ENCODE data around the gene TYSND1. TPM values are rescaled to one million over a fixed set of nuclear protein-coding genes. Genes with fewer than 3 reads are reported as not detected.

TYSND1 gene
- total RNA-seq, 1 experiment from 2014 or later, result 78.2 TPM

GRCh38 chr10:70167246-70167645 is 20.7 kb upstream of the TYSND1 start:
- Histone ChIP-seq H3K27me3 (ENCODE audit: low read length) (no peaks in the 10 kb centered on the region), H3K9ac (ENCODE audit: low read length) (no peak overlapping the region), H4K20me1 (ENCODE audit: low read length) (peaks cover 70% of the 10 kb centered on the region), H3F3A (ENCODE audit: low read length, unreplicated experiment) (no peaks in the 10 kb centered on the region), H3K79me2 (ENCODE audit: low read length) (peaks cover 87% of the 10 kb centered on the region), H2AFZ (ENCODE audit: low read length) (no peak overlapping the region), H3K4me3 (ENCODE audit: low read length) (no peak overlapping the region), H3K27ac (ENCODE audit: low read length) (no peak overlapping the region), H3K9me3 (ENCODE audit: low read length) (no peaks in the 10 kb centered on the region), H3K36me3 (ENCODE audit: low read depth, low read length) (peaks cover 42% of the 10 kb centered on the region), H3K4me1 (ENCODE audit: insufficient read depth, low read length) (peaks cover 27% of the 10 kb centered on the region), H3K4me2 (ENCODE audit: low read length) (peak overlapping the region; percentile 88; the same call in 1 of the 2 replicates), H3K9me2 (replicated peaks; ENCODE audit: low read length) (no peaks in the 10 kb centered on the region)
- intact Hi-C loops (cut with micrococcal nuclease), result loop anchor here (5.0 kb wide), 1 partner anchor 35 kb away; no protein-coding TSS in a partner anchor
- ChIA-PET CTCF (interaction anchor here (0.7 kb wide), 1 partner anchor 195 kb away, joined by 3 read pairs; no protein-coding TSS in a partner anchor), POLR2A (ENCODE audit: unreplicated experiment) (no interaction called here)
- BruUV-seq (replicated peaks), result no TSS peak
- ATAC-seq (no peak), DNase-seq (no peak)
- TF ChIP-seq EZH2phosphoT487 (IDR thresholded peaks at IDR 0.05; ENCODE audit: borderline replicate concordance, low read length) (no peak), EZH2 (IDR thresholded peaks at IDR 0.05; ENCODE audit: low read length, unreplicated experiment) (no peak)
- TF ChIP-seq, protein P1, sequence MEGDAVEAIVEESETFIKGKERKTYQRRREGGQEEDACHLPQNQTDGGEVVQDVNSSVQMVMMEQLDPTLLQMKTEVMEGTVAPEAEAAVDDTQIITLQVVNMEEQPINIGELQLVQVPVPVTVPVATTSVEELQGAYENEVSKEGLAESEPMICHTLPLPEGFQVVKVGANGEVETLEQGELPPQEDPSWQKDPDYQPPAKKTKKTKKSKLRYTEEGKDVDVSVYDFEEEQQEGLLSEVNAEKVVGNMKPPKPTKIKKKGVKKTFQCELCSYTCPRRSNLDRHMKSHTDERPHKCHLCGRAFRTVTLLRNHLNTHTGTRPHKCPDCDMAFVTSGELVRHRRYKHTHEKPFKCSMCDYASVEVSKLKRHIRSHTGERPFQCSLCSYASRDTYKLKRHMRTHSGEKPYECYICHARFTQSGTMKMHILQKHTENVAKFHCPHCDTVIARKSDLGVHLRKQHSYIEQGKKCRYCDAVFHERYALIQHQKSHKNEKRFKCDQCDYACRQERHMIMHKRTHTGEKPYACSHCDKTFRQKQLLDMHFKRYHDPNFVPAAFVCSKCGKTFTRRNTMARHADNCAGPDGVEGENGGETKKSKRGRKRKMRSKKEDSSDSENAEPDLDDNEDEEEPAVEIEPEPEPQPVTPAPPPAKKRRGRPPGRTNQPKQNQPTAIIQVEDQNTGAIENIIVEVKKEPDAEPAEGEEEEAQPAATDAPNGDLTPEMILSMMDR (conservative IDR thresholded peaks at IDR 0.05; ENCODE audit: low read depth, low read length), result no peak

DNA sequence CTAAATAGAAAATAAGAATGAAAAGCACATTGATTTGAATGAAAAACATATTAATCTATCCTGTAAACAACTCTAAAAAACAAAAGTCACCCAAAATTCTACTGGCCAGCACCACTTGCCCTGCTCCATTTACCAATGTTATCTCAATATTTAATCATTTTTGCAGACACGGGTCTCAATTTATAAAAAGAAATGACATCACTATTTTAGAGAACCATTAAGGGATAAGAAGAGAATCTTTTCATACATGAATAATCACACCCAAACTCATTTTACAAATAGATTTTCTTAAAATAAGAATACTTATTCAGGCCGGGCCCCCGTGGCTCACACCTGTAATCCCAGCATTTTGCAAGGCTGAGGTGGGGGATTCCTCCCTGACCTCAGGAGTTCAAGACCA is 19.9 kb upstream of the TYSND1 start:
- POLR2A ChIA-PET (ENCODE audit: unreplicated experiment), result no interaction called here
- Histone ChIP-seq H3F3A (ENCODE audit: low read length, unreplicated experiment) (no peaks in the 10 kb centered on the region), H3K9me2 (replicated peaks; ENCODE audit: low read length) (no peaks in the 10 kb centered on the region), H3K4me2 (ENCODE audit: low read length) (no peak overlapping the region), H3K4me1 (ENCODE audit: insufficient read depth, low read length) (peaks cover 27% of the 10 kb centered on the region), H2AFZ (ENCODE audit: low read length) (no peak overlapping the region), H3K36me3 (ENCODE audit: low read depth, low read length) (peaks cover 49% of the 10 kb centered on the region), H3K9me3 (ENCODE audit: low read length) (no peaks in the 10 kb centered on the region), H3K27me3 (ENCODE audit: low read length) (no peaks in the 10 kb centered on the region), H3K9ac (ENCODE audit: low read length) (no peak overlapping the region), H3K4me3 (ENCODE audit: low read length) (no peak overlapping the region), H3K79me2 (ENCODE audit: low read length) (peaks cover 95% of the 10 kb centered on the region), H4K20me1 (ENCODE audit: low read length) (peaks cover 78% of the 10 kb centered on the region), H3K27ac (ENCODE audit: low read length) (no peak overlapping the region)
- DNase-seq, result no peak
- BruUV-seq (replicated peaks), result no TSS peak
- TF ChIP-seq EZH2phosphoT487 (IDR thresholded peaks at IDR 0.05; ENCODE audit: borderline replicate concordance, low read length), result no peak
- no peak for TF ChIP-seq EZH2 (IDR thresholded peaks at IDR 0.05; ENCODE audit: low read length, unreplicated experiment)
- TF ChIP-seq, protein P1 (conservative IDR thresholded peaks at IDR 0.05; ENCODE audit: low read depth, low read length), result no peak
- intact Hi-C loops (cut with micrococcal nuclease), result loop anchor here (5.0 kb wide), 1 partner anchor 36 kb away; no protein-coding TSS in a partner anchor
- CTCF ChIA-PET, result interaction anchor here (0.7 kb wide), 1 partner anchor 196 kb away, joined by 3 read pairs; no protein-coding TSS in a partner anchor
- no peak for ATAC-seq

DNA sequence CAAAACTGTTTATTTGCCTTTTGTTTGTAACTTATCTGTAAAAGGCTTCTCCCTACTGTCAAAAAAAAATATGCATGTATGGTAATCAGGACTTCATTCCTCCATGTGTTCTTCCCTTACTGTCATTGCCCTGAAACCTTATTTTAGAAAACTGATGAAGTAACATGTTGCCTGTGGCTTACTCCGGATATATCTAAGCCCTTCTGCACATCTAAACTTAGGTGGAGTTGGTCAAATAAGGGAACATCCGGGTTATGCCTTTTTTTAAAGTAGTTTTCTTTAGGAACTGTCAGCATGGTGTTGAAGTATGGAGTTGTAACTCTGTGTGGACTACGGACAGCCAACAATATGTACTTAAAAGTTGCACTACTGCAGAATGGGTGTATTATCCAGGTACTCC is 17.7 kb upstream of the TYSND1 start:
- H2AFZ ChIP-seq (ENCODE audit: low read length), result no peak overlapping the region
- peaks cover 25% of the 10 kb centered on the region for H3K4me1 ChIP-seq (ENCODE audit: insufficient read depth, low read length)
- H3F3A ChIP-seq (ENCODE audit: low read length, unreplicated experiment), result no peaks in the 10 kb centered on the region
- BruUV-seq (replicated peaks), result no TSS peak
- H4K20me1 ChIP-seq (ENCODE audit: low read length), result peaks cover 82% of the 10 kb centered on the region
- H3K36me3 ChIP-seq (ENCODE audit: low read depth, low read length), result peaks cover 71% of the 10 kb centered on the region
- no peak for ATAC-seq
- ChIA-PET CTCF (no interaction called here), POLR2A (ENCODE audit: unreplicated experiment) (no interaction called here)
- no peak overlapping the region for H3K9ac ChIP-seq (ENCODE audit: low read length)
- H3K4me2 ChIP-seq (ENCODE audit: low read length), result no peak overlapping the region
- H3K9me3 ChIP-seq (ENCODE audit: low read length), result no peaks in the 10 kb centered on the region
- H3K9me2 ChIP-seq (replicated peaks; ENCODE audit: low read length), result no peaks in the 10 kb centered on the region
- no peak for DNase-seq
- H3K27ac ChIP-seq (ENCODE audit: low read length), result no peak overlapping the region
- H3K4me3 ChIP-seq (ENCODE audit: low read length), result no peak overlapping the region
- no peak for TF ChIP-seq EZH2phosphoT487 (IDR thresholded peaks at IDR 0.05; ENCODE audit: borderline replicate concordance, low read length)
- TF ChIP-seq, protein P1 (conservative IDR thresholded peaks at IDR 0.05; ENCODE audit: low read depth, low read length), result no peak
- no peak for TF ChIP-seq EZH2 (IDR thresholded peaks at IDR 0.05; ENCODE audit: low read length, unreplicated experiment)
- intact Hi-C loops (cut with micrococcal nuclease), result no loop called here
- H3K27me3 ChIP-seq (ENCODE audit: low read length), result no peaks in the 10 kb centered on the region
- H3K79me2 ChIP-seq (ENCODE audit: low read length), result peaks cover 98% of the 10 kb centered on the region

Measured in PC-3 (cell line).